WI38 (cell line): Measurements from ENCODE around the gene DYRK3.

ENCODE experiments used
- H3K4me3 ChIP-seq: 2 replicates; pipeline ENCODE4 v1.5.1; 2011; ENCODE audit warnings: low read depth, mild to moderate bottlenecking, control low read depth, low read length
- CTCF ChIP-seq: IDR thresholded peaks from 2 replicates; pipeline ENCODE4 v1.5.1; 2012; ENCODE audit warnings: low read depth, mild to moderate bottlenecking, control low read depth, low read length

Gene DYRK3

GRCh38 chr1:206654828-206655227, 19.5 kb downstream of the DYRK3 start:
- no peak for TF ChIP-seq CTCF
- H3K4me3 ChIP-seq: no peak overlapping the region

GRCh38 chr1:206655471-206655882, 20.1 kb downstream of the DYRK3 start:
- no peak overlapping the region for H3K4me3 ChIP-seq
- TF ChIP-seq CTCF: no peak

GRCh38 chr1:206656936-206657335, 21.6 kb downstream of the DYRK3 start:
- no peak for TF ChIP-seq CTCF

GRCh38 chr1:206657751-206658150, 22.4 kb downstream of the DYRK3 start:
- H3K4me3 ChIP-seq: no peak overlapping the region

More at GRCh38 chr1:206656936-206657335, 21.6 kb downstream of the DYRK3 start:
- no peak overlapping the region for H3K4me3 ChIP-seq

GRCh38 chr1:206658264-206658980, 23.1 kb downstream of the DYRK3 start:
- peak; percentile 85 for TF ChIP-seq CTCF
- no peak overlapping the region for H3K4me3 ChIP-seq

More at GRCh38 chr1:206657751-206658150, 22.4 kb downstream of the DYRK3 start:
- no peak for TF ChIP-seq CTCF

GRCh38 chr1:206658981-206659273, 23.6 kb downstream of the DYRK3 start:
- TF ChIP-seq CTCF: no peak
- no peak overlapping the region for H3K4me3 ChIP-seq

GRCh38 chr1:206660136-206660535, 24.8 kb downstream of the DYRK3 start:
- no peak for TF ChIP-seq CTCF
- no peak overlapping the region for H3K4me3 ChIP-seq
